ENCODE measurements around the gene EIF3F. TPM values are rescaled to one million over a fixed set of nuclear protein-coding genes. Genes with fewer than 3 reads are reported as not detected.

EIF3F gene
- total and polyA plus RNA-seq, 2 donors (not counting 3 experiments of a cell fraction or from before 2014, with no cell fraction given), result 411 to 436 TPM

- no peaks in the 10 kb centered on the region for H3K27me3 ChIP-seq (ENCODE audit: control insufficient read depth in 2 of 2, insufficient read depth in 2 of 2, low read length in 2 of 2)
- no peak for FAIRE-seq
- no peaks in the 10 kb centered on the region for H3K36me3 ChIP-seq (ENCODE audit: control insufficient read depth in 2 of 2, extremely low read depth in 1 of 2, insufficient read depth in 2 of 2, low read length in 2 of 2)
- no peaks in the 10 kb centered on the region for H4K20me1 ChIP-seq (replicated peaks; ENCODE audit: control insufficient read depth, extremely low read depth, insufficient read depth, low read length)
- TF ChIP-seq FOS (IDR thresholded peaks at IDR 0.05; ENCODE audit: borderline replicate concordance, insufficient read depth, low read length), result no peak
- TF ChIP-seq JUN (IDR thresholded peaks at IDR 0.05; ENCODE audit: borderline replicate concordance, insufficient read depth, insufficient read length, low read depth), result no peak
- no peak overlapping the region for H3K27ac ChIP-seq (ENCODE audit: insufficient read depth, low read depth, low read length)
- DNase-seq (ENCODE audit: low read depth, low spot score), result no peak
- no peaks in the 10 kb centered on the region for H3K4me1 ChIP-seq (ENCODE audit: control insufficient read depth, extremely low read depth, insufficient read depth, low read length)
- H3K4me3 ChIP-seq (replicated peaks in 1 of 3; ENCODE audit: insufficient read depth in 1 of 3, low read depth in 1 of 3, low read length in 3 of 3), result no peak overlapping the region
- CTCF ChIA-PET, result interaction anchor here (1.7 kb wide), 2 partner anchors 10 to 19 kb away, joined by 5 read pairs; partner anchors contain the start of gene EIF3F
- intact Hi-C loops (cut with micrococcal nuclease), result loop anchor here (5.0 kb wide), 1 partner anchor 616 kb away; no protein-coding TSS in a partner anchor
- H3K9me3 ChIP-seq (replicated peaks; ENCODE audit: control insufficient read depth, insufficient read depth, low read length), result no peaks in the 10 kb centered on the region
- no peaks in the 10 kb centered on the region for H3K9me1 ChIP-seq (replicated peaks; ENCODE audit: control insufficient read depth, extremely low read depth, insufficient read depth, low read length)
- no peaks in the 10 kb centered on the region for H3K79me2 ChIP-seq (ENCODE audit: control insufficient read depth, insufficient read depth, low read length)
- dilution Hi-C loops (cut with MboI; ENCODE audit: extremely low pct_ligation_motif_present, low sequenced_read_pairs), result no loop called here
- H3K9ac ChIP-seq (replicated peaks; ENCODE audit: extremely low read depth, insufficient read depth, low read length), result no peak overlapping the region
- no TSS peak for BruUV-seq (replicated peaks)
- no peak overlapping the region for H2AFZ ChIP-seq (ENCODE audit: low read depth, low read length)
- no peak overlapping the region for H3K4me2 ChIP-seq (ENCODE audit: insufficient read depth, low read length)
- POLR2A ChIA-PET, result no interaction called here
Measured at GRCh38 chr11:7967826-7968225, 19.3 kb upstream of the EIF3F start.

GRCh38 chr11:7968686-7969085 lies 18.5 kb upstream of the EIF3F start:
- no peak for DNase-seq (ENCODE audit: low read depth, low spot score)
- H3K27me3 ChIP-seq (ENCODE audit: control insufficient read depth in 2 of 2, insufficient read depth in 2 of 2, low read length in 2 of 2), result no peaks in the 10 kb centered on the region
- no peaks in the 10 kb centered on the region for H3K79me2 ChIP-seq (ENCODE audit: control insufficient read depth, insufficient read depth, low read length)
- BruUV-seq (replicated peaks), result no TSS peak
- POLR2A ChIA-PET, result no interaction called here
- H4K20me1 ChIP-seq (replicated peaks; ENCODE audit: control insufficient read depth, extremely low read depth, insufficient read depth, low read length), result no peaks in the 10 kb centered on the region
- no peak overlapping the region for H3K4me3 ChIP-seq (replicated peaks in 1 of 3; ENCODE audit: insufficient read depth in 1 of 3, low read depth in 1 of 3, low read length in 3 of 3)
- no peaks in the 10 kb centered on the region for H3K36me3 ChIP-seq (ENCODE audit: control insufficient read depth in 2 of 2, extremely low read depth in 1 of 2, insufficient read depth in 2 of 2, low read length in 2 of 2)
- intact Hi-C loops (cut with micrococcal nuclease), result loop anchor here (5.0 kb wide), 1 partner anchor 616 kb away; no protein-coding TSS in a partner anchor
- H3K9me1 ChIP-seq (replicated peaks; ENCODE audit: control insufficient read depth, extremely low read depth, insufficient read depth, low read length), result no peaks in the 10 kb centered on the region
- H3K9me3 ChIP-seq (replicated peaks; ENCODE audit: control insufficient read depth, insufficient read depth, low read length), result no peaks in the 10 kb centered on the region
- dilution Hi-C loops (cut with MboI; ENCODE audit: extremely low pct_ligation_motif_present, low sequenced_read_pairs), result no loop called here
- H3K4me2 ChIP-seq (ENCODE audit: insufficient read depth, low read length), result no peak overlapping the region
- no peak overlapping the region for H3K9ac ChIP-seq (replicated peaks; ENCODE audit: extremely low read depth, insufficient read depth, low read length)
- TF ChIP-seq EZH2 (IDR thresholded peaks at IDR 0.05; ENCODE audit: borderline replicate concordance, low read depth, low read length, severe bottlenecking) (no peak), FOS (IDR thresholded peaks at IDR 0.05; ENCODE audit: borderline replicate concordance, insufficient read depth, low read length) (no peak), POLR2AphosphoS5 (IDR thresholded peaks at IDR 0.05; ENCODE audit: insufficient read depth, low read depth, low read length) (no peak), CTCF (IDR thresholded peaks at IDR 0.05; ENCODE audit: extremely low read depth in 1 of 2, insufficient read depth in 1 of 2, low read depth in 1 of 2, low read length in 2 of 2) (no peak), MYC (IDR thresholded peaks at IDR 0.05; ENCODE audit: low read depth, low read length) (no peak), MAX (IDR thresholded peaks at IDR 0.05; ENCODE audit: insufficient read depth, insufficient read length) (no peak), POLR2A (IDR thresholded peaks at IDR 0.05; ENCODE audit: low read depth, low read length) (no peak), JUN (IDR thresholded peaks at IDR 0.05; ENCODE audit: borderline replicate concordance, insufficient read depth, insufficient read length, low read depth) (no peak), GATA2 (IDR thresholded peaks at IDR 0.05; ENCODE audit: insufficient read depth, insufficient read length, low read depth, low read length) (no peak)
- H3K27ac ChIP-seq (ENCODE audit: insufficient read depth, low read depth, low read length), result no peak overlapping the region
- no peak overlapping the region for H2AFZ ChIP-seq (ENCODE audit: low read depth, low read length)
- no peaks in the 10 kb centered on the region for H3K4me1 ChIP-seq (ENCODE audit: control insufficient read depth, extremely low read depth, insufficient read depth, low read length)
- FAIRE-seq, result peak; percentile 31
- CTCF ChIA-PET, result interaction anchor here (1.7 kb wide), 2 partner anchors 9 to 18 kb away, joined by 5 read pairs; partner anchors contain the start of gene EIF3F
